KMS-11 (cell line): ENCODE results near the gene AZU1.

Experiments
- H2AFZ ChIP-seq: fragments of 200-600 bp; sonication (generic); 2 replicates; pipeline ENCODE4 v1.6.1; 2016; ENCODE audit warnings: antibody characterized with exemption, mixed run types, low read depth
- H3K27ac ChIP-seq: fragments of 200-600 bp; sonication (generic); 2 replicates; pipeline ENCODE4 v1.6.1; 2016; ENCODE audit warnings: mild to moderate bottlenecking, mixed run types
- H3K27me3 ChIP-seq: fragments of 200-600 bp; sonication (generic); 2 replicates; pipeline ENCODE4 v1.6.1; 2017; ENCODE audit warnings: mild to moderate bottlenecking, low read depth, mixed run types, moderate library complexity; ENCODE audit not compliant: insufficient read depth
- H3K36me3 ChIP-seq: fragments of 200-600 bp; sonication (generic); 2 replicates; pipeline ENCODE4 v1.6.1; 2017; ENCODE audit warnings: mild to moderate bottlenecking, mixed run types; ENCODE audit not compliant: insufficient read depth
- H3K4me1 ChIP-seq: fragments of 200-600 bp; sonication (generic); 2 replicates; pipeline ENCODE4 v1.6.1; 2016; ENCODE audit warnings: mild to moderate bottlenecking, low read depth, mixed run types; ENCODE audit not compliant: poor library complexity, severe bottlenecking
- H3K4me2 ChIP-seq: fragments of 200-600 bp; sonication (generic); 2 replicates; pipeline ENCODE4 v1.7.0; 2016; ENCODE audit warnings: mild to moderate bottlenecking, mixed run types
- H3K4me3 ChIP-seq: fragments of 200-600 bp; sonication (generic); IDR thresholded peaks from 2 replicates; pipeline ENCODE4 v1.6.1; 2017; ENCODE audit warnings: low read depth, low read length, mixed read lengths; ENCODE audit not compliant: insufficient read depth
- H3K79me2 ChIP-seq: fragments of 200-600 bp; sonication (generic); 2 replicates; pipeline ENCODE4 v1.6.1; 2016; ENCODE audit warnings: low read depth, mixed run types; ENCODE audit not compliant: insufficient read depth
- H3K9ac ChIP-seq: fragments of 200-600 bp; sonication (generic); 2 replicates; pipeline ENCODE4 v1.6.1; 2016; ENCODE audit warnings: mild to moderate bottlenecking, mixed run types
- H4K20me1 ChIP-seq: fragments of 200-600 bp; sonication (generic); 2 replicates; pipeline ENCODE4 v1.6.1; 2016; ENCODE audit warnings: mild to moderate bottlenecking, mixed run types; ENCODE audit not compliant: insufficient read depth
- CTCF ChIP-seq: fragments of 200-600 bp; sonication (generic); conservative IDR thresholded peaks from 2 replicates; pipeline ENCODE4 v1.6.1; 2017; ENCODE audit warnings: low read depth, mild to moderate bottlenecking, antibody characterized with exemption, low read length, moderate library complexity, mixed read lengths

The AZU1 gene

GRCh38 chr19:861141-861755, 33.6 kb downstream of the AZU1 start:
- Histone ChIP-seq H3K9ac (no peak overlapping the region), H2AFZ (no peak overlapping the region), H3K4me2 (no peak overlapping the region), H3K36me3 (no peaks in the 10 kb centered on the region), H3K4me1 (peaks cover 3% of the 10 kb centered on the region), H4K20me1 (no peaks in the 10 kb centered on the region), H3K4me3 (no peak overlapping the region), H3K27me3 (no peaks in the 10 kb centered on the region), H3K79me2 (no peaks in the 10 kb centered on the region), H3K27ac (no peak overlapping the region)
- no peak for TF ChIP-seq CTCF

- H3K4me2 ChIP-seq: no peak overlapping the region
- H3K79me2 ChIP-seq: no peaks in the 10 kb centered on the region
- H2AFZ ChIP-seq: no peak overlapping the region
- H4K20me1 ChIP-seq: no peaks in the 10 kb centered on the region
- H3K4me3 ChIP-seq: no peak overlapping the region
- no peaks in the 10 kb centered on the region for H3K36me3 ChIP-seq
- H3K9ac ChIP-seq: no peak overlapping the region
- TF ChIP-seq CTCF: 0 out of 2 replicates have a peak, but pooled peaks have one; percentile 30
- no peak overlapping the region for H3K27ac ChIP-seq
- no peaks in the 10 kb centered on the region for H3K27me3 ChIP-seq
- peaks cover 3% of the 10 kb centered on the region for H3K4me1 ChIP-seq
Observed at GRCh38 chr19:861756-862580, 34.3 kb downstream of the AZU1 start.

GRCh38 chr19:862581-863314, 35.1 kb downstream of the AZU1 start:
- H3K4me1 ChIP-seq: peaks cover 3% of the 10 kb centered on the region
- no peak overlapping the region for H2AFZ ChIP-seq
- no peaks in the 10 kb centered on the region for H3K79me2 ChIP-seq
- no peak for TF ChIP-seq CTCF
- H3K9ac ChIP-seq: no peak overlapping the region
- H3K27ac ChIP-seq: no peak overlapping the region
- no peaks in the 10 kb centered on the region for H4K20me1 ChIP-seq
- H3K4me3 ChIP-seq: no peak overlapping the region
- H3K4me2 ChIP-seq: peak overlapping the region; percentile 31; the same call in 1 of the 2 replicates
- no peaks in the 10 kb centered on the region for H3K27me3 ChIP-seq
- no peaks in the 10 kb centered on the region for H3K36me3 ChIP-seq

GRCh38 chr19:863315-863620, 35.6 kb downstream of the AZU1 start:
- H3K27ac ChIP-seq: no peak overlapping the region
- TF ChIP-seq CTCF: no peak
- H3K79me2 ChIP-seq: no peaks in the 10 kb centered on the region
- H3K36me3 ChIP-seq: no peaks in the 10 kb centered on the region
- no peak overlapping the region for H3K9ac ChIP-seq
- H4K20me1 ChIP-seq: no peaks in the 10 kb centered on the region
- no peak overlapping the region for H2AFZ ChIP-seq
- no peaks in the 10 kb centered on the region for H3K27me3 ChIP-seq
- peaks cover 3% of the 10 kb centered on the region for H3K4me1 ChIP-seq
- H3K4me2 ChIP-seq: no peak overlapping the region
- H3K4me3 ChIP-seq: no peak overlapping the region
